ELR (cell line): ENCODE results near the gene APOBEC3H.

Source experiments
- DNase-seq: peaks from one replicate; pipeline ENCODE4 v3.0.0-alpha.2; 2015; ENCODE audit warnings: low read depth

The APOBEC3H gene

DNA sequence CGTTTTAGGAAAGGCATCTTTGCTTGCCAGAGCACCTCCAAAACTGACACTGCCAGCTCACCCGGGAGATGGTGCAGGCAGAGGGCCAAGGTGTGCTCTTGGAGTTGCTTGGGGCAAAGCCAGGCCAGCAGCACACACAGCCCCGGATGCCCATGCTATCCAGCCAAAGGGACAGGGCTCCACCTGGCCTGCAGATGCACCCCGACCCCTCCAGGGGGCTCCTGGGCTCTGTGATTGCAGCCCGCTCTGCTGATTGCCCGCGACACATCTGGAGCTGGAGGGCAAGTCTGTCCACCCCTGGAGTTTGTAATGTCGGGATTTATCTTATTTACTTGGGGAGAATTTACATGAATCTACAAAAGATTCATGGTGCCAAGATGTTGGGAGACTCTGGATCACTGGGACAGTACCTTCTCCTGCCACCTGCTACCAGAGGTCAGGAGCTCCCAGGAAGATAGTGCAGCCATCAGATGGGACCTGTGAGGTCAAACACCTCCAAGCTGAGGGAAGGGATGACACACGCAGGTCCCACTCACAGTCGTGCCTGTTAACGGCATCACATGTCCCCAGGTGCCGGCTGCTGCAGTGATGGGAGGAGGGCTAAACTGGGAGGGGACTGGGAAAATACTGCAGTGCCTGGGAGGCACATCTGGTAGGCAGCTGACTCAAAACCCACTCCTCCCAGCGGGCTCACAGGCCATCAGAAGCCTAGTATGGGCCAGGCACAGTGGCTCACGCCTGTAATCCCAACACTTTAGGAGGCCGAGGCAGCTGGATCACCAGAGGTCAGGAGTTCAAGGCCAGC lies 38.2 kb downstream of the APOBEC3H start:
- peak; percentile 68 for DNase-seq

- DNase-seq = no peak
Measured at GRCh38 chr22:39136317-39136716, 39.3 kb downstream of the APOBEC3H start.

DNA sequence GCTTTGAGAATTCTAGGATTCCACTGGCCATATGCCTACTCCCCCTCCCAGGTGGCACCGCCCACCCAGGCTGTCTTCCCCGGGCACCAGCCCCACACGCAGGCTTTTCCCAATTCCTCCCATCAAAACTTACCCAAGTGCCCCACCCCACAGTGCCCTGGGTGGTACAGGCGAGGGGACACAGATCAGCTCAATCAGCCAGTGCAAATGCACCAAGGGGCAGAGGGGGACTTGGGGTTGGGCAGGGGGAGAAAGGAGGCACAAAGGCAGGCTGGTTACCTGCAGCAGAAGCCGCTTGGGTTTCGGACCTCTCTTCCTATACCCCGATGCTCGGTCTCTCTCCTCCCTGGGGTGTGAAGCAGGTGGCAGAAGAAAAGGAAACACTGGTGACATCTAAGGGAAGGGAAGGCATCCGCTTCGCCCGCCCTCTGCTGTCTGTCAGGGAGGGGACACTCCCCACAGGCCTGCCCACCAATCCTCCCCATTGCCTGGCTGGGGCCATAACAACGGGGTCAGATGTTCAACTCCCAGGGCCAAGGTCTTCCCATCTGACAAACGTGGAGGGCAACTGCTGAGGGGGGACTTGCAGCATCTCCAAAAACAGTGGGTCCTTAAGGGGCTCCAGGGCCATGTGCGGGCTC lies 41.4 kb downstream of the APOBEC3H start:
- DNase-seq = no peak

- no peak for DNase-seq
Measured at GRCh38 chr22:39139933-39140332, 42.9 kb downstream of the APOBEC3H start.

DNA sequence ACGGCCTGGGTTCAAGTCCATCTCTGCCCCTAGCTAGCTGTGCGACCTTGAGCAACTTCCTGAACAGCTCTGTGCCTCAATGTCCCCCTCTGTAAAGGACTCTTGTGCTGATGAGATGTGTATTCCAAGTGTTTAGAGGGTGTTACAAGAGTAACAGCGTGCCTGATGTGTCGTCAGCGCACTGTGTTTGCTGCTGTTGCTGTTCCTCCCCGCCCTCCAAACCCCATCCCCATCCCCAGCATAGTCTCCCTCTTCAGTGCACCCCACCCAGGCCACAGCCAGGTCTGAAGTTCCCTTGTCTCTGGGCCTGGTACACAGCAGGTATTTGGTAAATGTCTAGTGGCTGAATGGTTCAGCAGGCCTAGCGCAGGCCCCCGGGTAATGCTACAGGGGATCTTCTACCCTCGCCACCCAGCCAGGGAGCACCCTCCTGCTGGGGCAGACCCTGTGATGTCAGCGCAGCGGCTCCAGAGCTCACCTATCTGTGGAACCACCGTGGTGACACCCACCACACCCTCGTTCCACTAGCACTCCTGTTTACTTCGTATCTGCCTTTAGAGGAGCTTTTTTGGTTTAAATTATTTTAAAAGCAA lies 45.1 kb downstream of the APOBEC3H start:
- no peak for DNase-seq

DNA sequence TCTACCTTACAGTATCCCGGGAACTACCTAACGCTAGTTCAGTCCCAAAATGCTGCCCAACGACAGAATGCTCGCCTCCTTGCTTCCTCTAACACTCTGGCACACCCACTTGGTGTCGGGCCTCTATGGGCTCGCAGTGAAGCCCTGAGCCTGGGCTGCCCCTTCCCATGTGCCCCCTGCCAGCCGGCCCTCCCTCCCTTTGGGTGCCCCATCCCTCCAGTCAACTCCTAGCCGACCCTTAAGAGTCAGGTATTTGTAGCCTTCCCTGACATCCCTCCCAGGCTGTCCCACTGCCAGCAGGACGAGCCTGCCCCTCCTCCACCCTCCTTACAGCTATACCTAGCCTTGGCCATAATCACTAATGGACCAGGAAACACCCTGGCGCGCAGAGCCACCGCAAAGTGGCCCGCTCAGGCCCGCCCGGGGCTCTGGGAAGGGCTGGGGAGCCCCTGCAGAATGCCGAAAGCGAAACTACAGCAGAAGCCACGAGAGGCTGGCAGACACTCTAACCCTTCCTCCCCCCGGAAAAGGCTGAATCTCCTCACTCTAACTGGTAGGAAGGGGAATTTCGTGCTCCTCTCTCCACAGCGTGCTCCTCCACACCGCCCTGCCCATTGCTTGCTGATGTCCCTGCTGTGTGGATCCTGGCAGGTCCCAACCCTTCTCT lies 47.2 kb downstream of the APOBEC3H start:
- peak; percentile 62 for DNase-seq

GRCh38 chr22:39146256-39147101 lies 49.4 kb downstream of the APOBEC3H start:
- DNase-seq = no peak

DNA sequence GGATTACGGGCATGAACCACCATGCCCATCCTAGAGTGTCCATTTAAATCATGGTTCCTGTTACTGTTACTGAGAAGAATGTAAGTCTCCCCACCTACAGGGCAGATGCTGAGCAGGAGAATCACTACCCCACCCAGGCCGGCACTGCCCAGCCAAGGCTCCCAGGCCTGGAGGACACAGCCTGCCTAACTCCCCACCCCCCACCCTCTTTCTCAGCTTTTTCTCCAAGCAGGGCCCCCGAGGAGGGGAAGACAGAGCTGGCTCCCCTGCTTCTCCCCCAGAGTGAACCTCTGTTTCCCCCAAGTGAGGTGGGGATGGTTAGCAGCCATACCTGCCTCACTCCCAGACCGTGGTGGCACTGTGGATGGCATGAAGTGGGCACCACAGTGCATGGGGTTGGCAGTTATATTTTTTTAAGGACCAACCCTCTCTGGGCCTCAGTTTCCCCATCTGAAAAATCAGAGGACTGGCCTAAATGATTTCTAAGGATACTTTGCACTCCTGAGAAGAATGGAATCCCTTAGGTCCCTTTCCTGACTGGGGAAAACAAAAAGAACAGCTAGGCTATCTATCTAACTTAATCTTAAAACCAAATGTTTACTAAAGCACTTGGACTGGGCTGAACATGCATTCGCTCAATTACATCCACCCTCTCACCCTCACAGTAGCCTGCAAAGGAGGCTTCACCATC lies 50.4 kb downstream of the APOBEC3H start:
- DNase-seq = no peak

DNA sequence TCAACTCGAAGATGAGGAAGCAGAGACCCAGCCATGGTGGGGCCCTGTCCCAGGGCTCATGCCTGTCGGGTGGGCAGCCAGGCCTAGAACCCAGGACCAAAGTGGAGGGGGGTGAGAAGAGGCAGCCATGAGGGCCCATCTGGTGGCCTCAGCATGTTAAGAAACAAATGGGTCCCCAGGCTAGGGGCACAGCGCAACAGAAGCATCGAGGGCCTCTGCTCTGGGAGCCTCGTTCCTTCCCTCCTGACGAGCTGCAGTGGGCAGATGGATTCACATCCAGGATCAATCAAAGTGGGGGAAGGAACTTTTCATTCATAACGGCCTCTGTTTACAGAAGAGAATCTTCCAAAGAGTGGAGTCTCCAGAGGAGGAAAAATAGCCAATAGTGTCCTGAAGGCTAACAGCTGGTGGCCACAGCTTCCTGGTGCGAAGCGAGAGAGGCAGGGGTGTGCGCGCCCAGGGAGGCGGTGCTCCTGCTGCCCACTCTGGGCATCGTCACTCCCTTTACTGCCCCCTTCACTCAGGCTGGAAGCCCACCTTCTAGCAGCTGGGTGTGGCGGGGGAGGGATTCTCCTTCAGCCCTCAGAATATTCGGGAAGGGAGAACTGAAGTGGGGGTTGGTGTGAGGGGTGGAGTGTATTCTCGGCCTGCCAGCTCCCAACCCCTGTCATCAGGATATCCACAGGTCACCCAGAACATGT lies 51.1 kb downstream of the APOBEC3H start:
- no peak for DNase-seq

- peak; percentile 31 for DNase-seq
Measured at GRCh38 chr22:39148727-39149535, 51.9 kb downstream of the APOBEC3H start.

DNA sequence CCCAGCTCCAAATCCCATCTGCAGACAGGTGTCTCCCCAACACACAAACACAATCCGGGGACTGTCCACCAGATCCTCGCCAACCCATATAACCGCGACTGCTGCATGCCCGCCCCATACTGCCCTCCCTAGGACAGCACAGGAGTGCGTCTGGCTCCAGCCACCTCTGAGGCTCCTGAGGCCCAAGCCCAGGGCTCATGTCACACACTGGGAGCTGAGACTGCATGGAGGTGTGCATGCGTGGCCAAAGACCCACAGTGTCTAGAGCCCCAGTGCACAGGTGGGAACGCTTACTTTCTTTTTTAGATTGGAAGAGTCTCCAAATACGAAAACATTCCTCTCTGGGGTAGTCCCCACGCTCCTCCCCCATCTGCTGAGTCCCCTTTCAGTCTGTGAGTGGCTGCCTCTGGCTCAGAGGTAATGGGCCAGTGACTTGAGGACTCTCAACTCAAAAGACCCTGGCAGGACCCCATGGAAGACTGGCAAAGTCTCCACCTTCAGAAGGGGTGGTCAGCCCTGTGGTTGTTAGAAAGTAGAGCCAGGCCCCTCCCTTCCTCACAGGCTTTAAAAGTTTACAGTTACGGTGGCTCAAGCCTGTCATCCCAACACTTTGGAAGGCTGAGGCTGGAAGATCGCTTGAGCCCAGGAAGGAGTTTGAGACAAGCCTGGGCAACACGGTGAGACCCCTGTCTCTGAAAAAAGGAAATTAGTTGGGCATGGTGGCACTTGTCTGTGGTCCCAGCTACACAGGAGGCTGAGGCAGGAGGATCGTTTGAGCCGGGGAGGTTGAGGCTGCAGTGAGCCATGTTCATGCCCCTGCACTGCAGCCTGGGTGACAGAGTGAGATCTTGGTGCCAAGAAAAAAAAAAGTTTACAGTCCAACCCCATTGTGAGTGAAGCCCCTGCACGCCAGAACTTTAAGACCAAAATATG lies 53.1 kb downstream of the APOBEC3H start:
- DNase-seq = no peak

GRCh38 chr22:39150848-39151215 lies 53.8 kb downstream of the APOBEC3H start:
- DNase-seq = no peak

- DNase-seq = no peak
Measured at GRCh38 chr22:39151329-39151975, 54.4 kb downstream of the APOBEC3H start.

DNA sequence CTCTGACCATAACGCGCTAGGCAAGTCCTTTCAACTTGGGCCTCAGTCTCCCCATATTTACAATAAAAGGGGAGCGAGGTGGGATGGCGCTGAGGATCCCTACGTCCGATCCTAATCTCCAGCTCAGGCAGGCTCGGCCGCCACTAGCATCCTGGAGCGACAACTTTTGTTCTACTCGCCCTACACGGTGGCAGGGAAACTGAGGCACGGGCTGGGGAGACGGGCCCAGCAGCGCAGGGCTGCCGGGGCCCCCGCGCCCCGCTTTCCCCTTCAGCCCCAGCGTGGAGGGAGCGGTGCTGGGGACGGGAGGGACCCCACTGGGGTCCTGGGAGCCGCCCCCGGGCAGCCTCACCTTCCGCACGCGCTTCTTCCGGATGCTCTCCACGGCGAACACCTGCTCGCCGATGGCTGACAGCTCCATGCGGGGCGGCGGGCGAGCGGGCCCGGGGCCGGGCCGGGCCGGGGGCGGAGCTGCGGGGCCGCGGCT lies 55.0 kb downstream of the APOBEC3H start:
- no peak for DNase-seq

- peak; percentile 89 for DNase-seq
Measured at GRCh38 chr22:39152511-39153219, 55.6 kb downstream of the APOBEC3H start, which contains the start of gene CBX7. Gene CBX7, minus strand, starts transcription at chr22:39152680. Its CDS starts 236 bp downstream, at chr22:39152444.

GRCh38 chr22:39153220-39153717 lies 56.2 kb downstream of the APOBEC3H start:
- no peak for DNase-seq
